HG02571 (cell line): Measurements from ENCODE around the gene TLX1.

ENCODE experiments used
- ATAC-seq: cut with Tn5 transposase; IDR thresholded peaks from one replicate; pipeline ENCODE4 v1.9.1; 2021; ENCODE audit warnings: mild to moderate bottlenecking, moderate library complexity; ENCODE audit not compliant: unreplicated experiment

Gene TLX1

DNA sequence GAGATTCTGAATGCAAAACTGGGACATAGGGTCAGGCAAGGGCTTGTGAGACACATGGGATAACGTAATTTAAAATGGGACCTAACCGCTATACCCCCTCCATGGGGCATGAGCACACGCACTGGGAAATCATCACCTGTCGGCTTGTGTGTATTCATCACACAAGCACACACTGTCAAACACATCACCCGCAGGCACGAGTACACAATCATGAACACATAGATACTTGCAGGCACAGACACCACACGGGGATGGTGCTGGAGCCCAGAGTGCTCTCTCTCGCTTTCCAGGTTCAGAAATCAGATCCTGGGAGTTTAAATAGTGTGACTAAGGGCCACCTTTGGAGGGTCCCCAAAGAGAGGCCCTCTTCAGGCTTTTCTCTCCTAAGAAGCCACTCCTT, 19.6 kb upstream of the TLX1 start:
- ATAC-seq: no peak

DNA sequence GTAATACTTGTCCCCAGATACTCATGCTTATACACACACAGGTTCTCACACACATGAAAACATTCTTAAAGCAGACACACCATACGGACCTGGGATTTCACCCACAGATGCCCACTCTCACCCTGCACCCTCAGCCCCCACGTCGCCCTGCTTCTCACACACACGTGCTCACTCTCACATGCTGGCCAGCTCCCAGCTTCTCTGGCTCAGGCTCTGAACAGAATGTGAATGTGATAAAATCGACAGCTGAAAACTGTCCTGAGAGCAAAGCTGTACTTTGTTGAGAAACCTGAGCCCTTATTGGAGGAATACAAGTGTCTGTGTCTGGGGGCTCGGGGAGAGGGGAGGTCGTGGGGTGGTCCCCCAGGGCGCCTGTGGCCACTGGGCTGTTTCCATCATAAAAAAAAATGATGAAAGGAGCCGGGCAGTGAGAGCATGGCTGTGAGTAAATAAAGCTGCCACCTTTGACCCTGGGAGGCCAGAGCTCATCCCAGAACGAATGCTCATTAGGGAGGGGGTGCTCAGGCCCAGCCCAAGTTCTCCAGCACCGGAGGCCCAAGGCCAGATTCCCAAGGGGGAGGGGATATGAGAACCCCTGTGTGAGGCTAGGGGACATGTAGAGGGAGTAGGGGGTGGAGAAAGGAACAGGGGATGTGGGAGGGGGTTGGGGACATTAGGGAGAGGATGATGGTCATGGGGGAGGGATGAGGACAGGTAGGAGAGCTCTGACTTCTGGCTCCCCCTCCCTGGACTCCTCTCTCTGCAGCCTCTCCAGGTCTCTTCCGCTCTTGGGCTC, 18.1 kb upstream of the TLX1 start:
- no peak for ATAC-seq

DNA sequence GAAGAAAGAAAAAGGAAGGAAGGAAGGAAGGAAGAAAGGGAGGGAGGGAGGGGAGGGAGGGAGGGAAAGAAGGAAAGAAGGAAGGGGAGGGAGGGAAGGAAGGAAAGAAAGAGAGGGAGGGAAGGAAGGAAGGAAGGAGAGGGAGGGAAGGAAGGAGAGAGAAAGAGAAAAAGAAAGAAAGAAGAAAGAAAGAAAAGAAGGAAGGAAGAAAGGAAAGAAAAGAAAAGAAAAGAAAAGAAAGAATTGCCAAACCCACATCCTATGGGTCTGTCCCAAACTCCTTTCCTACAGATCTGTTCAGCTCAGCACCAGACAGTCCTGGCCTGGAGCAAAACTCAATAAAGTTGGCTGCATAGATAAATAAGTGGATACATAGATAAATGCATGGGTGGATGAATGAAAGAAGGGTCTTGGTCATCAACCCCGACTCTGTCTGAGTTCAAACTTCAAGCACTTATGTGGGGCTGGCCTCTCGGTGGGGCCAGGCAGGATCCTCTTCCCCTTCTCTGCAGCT, 17.2 kb upstream of the TLX1 start:
- no peak for ATAC-seq

DNA sequence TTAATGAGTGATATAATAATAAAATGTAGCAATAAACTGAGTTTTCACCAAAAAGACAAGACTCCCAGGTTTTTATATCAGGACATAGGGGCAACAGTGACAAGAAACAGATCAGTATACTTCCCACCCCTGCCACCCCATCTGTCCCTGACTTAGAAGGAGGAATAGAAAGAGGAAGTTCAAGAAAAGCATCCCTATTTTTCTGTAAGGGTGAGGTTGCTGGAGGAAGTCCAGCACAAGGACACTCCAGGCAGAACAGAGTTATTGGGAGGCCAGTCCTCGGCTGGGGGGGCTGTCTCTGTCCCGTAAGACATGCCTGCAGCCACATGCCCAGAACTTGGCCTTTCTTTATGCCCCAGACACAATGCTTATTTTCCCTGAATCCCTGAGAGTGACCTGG, 16.5 kb upstream of the TLX1 start:
- no peak for ATAC-seq

DNA sequence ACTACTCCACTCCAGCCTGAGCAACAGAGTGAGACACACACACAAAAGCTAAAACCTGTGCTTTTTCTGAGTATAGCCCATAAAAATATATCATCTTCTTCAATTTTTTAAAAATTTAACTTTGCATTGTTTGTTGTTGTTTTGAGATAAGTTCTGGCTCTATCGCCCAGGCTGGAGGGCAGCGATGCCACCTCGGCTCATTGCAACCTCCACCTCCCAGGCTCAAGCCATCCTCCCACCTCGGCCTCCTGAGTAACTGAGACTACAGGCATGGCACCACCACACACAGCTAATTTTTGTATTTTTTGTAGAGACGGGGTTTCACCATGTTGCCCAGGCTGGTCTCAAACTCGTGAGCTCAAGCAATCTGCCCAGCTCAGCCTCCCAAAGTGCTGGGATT, 14.3 kb upstream of the TLX1 start:
- ATAC-seq: no peak

DNA sequence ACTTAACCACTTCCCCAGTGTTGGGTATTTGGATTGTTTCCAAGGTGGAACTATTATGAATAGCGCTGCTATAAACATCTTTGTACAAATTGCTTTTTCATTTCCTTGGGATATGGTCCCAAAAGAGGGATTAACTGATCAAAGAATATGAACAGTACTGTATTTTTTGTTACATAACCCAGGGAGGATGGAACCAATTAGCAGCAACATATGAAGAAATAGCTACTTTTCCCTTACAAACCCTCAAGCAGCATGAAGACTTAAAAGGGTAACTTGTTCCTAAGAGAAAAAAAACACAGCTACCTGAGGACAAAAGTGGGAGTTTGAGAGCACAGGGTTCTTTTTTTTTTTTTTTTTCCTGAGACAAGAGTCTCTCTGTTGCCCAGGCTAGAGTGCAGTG, 13.1 kb upstream of the TLX1 start:
- ATAC-seq: no peak

DNA sequence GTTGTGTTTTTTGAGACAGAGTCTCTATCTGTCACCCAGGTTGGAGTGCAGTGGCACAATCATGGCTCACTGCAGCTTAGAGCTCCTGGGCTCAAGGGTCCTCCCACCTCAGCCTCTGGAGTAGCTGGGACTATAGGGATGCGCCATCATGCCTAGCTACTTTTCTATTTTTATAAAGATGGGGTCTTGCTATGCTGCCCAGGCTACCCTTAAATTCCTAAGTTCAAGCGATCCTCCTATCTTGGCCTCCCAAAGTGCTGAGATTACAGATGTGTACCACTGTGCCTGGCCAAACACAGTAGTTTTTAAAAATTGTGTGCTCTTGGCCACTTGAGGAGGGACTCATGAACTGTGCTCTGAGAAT, 10.6 kb upstream of the TLX1 start:
- no peak for ATAC-seq

DNA sequence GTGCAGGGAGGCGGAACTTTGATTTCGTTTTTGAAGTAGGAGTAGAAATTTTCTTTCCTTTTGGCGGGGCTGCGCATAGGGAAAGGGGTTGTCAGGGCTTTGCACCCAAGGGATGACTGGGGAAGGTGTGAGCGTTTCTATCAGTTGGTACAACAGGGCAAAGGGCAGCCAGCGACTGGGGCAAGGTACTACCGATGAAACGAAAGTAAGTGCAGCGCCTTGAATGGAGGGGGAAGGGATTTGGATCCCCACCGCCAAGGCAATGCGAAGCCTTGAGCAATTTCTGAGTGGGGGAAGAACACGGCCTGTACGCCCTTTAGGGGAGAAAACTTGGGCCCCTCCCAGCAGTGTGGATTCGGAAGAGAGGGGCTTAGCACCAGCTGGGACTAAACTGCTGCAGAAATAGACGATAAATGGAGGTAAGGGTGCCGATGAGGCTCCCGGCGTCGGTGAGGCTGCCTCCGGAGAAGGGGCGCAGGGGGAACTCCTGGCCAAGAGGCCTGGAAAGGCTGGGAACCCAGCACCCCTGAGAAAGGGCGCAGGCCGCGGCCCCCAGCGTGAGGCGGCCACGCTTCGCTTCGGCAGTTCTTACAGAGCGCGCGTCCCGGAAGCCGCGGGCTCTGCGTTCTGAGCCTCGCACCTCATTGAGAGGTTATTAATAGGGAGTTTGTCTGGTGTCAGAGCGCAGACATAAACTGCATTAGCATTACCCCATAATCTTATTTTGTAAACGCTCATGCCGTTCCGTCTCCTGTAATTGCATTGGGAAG, 10.0 kb upstream of the TLX1 start:
- no peak for ATAC-seq

DNA sequence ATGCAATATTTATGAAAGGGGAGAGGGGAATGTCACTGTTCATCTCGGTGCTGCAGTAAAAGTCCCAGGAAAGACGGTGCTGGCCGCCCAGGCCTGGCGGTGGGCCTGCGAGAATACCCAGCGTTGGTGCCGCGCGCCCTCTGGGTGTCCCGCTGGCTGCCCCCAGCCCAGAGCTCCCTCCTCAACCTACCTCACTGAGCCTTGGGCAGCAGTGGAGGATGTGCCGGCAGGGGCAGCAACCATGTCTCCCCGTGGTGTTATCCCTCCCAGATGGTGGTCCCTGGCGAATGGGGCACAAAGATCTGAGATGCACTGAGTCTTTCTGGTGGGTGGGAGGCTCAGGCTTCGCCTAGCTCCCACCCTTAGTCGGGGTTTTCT, 9.5 kb upstream of the TLX1 start:
- ATAC-seq: no peak

DNA sequence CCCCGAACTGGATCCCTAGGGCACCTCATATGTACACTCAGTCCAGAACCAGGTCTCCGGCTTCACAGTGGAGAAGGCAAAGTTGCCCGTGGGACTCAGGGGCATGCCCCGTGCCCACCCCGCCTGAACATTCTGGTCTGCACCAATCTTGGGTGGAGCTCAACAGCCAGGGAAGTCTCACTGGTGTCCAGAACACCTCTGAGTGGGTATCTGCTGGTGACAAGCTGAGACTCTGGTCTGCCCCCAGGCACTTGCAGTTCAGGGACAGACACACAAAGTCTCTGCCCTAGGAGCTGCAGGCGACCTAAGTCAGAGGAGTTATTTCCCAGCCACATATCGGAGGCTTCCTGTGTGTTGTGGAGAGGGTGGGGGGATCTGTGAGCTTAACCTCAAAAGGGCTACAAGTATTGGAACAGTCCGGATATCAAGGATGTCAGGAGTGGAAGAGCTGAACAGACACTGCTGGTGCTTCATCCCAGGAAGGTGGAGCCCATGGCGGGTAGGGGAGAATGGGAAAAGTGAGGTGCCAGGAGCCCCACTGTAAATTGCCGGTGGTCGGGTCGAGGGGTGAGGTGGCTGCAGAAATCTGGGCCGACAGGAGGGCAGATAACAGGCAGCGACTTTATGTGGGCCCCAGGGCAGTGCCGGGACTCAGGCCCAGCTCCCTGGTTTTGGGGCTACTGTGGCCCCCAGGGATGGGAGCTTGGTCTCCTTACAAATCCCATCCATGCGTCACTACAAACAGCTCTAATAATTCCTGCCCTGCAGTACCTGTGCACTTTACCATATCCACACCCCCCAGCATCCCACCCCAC, 8.6 kb upstream of the TLX1 start:
- no peak for ATAC-seq

DNA sequence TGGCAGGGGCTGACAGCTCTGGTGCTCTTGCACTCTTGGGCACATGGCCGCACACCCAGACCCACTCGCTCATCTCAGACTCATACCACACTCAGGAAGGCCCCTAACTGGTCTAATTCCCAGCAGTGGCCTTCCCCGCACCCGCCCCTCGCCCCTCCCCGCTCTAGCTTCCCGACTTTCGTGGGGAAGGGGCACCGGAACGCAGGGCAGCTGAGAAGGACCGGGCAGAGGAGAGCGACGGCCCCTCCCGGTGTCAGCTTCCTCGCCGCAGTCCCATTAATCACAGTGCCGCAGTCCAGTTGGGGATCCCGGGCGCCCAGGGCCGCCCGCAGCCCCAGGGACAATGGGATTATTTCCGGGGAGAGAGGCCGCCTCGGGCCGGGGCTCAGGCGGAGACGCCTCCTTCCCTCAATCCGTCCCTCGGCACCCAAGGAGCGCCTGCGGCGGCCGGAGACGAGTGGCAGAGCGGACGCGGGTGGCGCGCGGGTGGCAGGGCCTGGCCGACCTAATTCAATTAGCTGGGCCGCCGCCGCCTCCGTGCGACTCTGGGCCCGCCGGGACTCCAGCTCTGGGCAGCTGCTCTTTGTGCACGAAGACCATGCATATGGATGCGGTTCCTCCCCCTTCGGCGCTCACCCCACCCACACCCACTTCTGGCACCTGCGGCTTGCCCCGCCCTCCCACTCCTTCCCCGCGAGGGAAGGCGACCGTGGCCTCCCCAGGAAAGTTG, 7.8 kb upstream of the TLX1 start:
- no peak for ATAC-seq

DNA sequence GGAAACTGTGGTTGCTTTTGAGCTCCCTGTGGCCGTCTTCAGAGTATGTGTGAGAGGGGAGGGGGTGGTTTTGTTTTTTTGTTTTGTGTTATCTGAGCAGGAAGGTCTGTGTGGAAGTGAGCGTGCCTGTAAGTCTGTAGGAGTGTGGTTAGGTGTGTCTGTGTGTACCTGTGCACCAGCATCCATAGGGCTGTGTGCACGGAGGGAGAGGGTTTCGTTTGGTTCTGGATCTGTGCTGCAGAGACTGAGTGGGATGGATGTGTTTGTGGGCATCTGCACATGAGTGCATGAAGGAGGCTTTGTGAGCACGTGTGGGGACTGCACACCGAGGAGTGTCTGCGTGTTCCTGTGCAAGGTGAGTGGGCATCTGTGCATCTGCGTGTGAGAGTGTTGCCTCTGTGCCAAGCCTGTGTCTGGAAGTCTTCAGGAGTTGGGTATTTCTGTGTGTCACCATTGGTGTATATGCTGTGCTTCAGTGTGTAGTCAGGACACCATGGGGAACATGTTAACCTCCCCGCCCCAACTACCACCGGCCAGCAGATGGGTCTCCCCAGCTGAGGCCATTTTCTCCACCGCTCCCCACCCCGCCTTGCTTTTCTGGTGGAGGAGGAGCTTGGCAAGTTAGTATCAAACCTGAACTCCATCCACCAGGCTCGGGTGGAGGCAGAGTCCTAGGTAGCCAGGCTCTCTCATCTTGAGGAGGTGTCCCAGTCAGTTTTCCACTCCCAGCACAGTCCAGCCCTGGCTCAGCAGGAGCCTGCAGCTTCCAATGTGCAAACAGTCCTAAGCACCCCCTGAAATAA, 7.1 kb upstream of the TLX1 start:
- no peak for ATAC-seq

DNA sequence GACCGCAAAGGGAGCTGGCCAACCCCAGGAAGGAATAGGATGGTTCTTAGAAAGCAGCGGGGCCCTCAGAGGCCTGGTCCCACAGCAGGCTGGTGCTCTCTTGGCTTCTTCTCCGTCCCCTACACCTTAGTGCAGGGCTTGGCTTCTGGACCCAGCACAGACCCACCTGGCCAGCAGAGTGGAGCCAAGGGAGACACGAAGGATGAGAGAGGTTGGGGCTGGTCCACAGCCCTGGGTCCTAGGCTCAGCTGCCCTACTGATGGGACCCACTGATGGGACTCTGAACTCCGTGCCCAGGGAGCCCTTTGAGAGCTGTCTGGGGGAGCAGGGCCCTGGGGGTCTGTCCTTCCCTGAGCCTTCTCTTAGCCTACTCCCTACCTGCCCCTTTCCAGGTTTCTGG, 6.2 kb upstream of the TLX1 start:
- ATAC-seq: no peak

DNA sequence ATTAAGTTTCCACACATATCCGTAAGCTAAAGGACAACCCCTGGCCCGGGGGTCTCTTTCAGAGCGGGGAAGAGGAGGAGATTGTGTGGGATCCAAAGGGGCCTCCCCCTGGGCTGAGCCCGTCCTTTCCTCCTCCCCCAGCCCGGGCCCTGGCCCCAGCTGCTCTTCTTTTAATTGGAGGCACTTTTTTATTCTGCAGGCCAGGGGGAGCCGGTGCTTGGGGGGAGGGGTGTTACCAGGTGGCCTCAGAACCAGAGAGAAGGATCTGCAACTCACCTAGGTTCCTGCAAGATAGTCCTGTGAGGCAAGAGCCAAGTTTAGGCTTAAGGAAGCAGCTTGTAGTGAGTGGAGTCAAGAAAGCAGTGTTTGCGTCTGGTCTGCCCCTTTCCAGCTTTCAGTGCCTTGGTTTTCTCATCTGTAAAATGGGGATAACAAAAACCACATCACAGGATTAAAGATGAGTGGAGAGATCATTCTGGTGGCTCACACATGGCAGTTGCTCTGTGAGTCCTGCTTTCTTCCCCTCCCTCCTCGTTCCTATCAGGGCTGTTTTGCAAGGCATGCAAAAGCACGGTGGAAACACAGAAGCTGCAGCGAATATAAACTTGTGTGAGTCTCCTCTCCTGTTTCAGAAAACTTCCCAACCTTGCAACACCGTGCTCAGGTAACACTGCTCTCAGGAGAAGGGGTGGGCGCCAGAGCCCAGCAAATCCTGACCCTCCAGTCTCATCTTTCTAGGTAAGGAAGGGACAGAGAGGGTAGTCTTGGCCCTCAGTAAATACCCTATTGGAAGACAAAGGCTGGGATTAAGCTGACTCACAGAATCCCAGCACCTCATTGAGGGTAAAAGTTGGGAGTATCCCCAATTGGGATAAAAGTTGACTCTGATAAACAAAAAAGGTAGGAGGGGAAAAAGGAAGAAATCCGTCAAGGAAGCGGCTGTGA, 4.1 kb upstream of the TLX1 start:
- ATAC-seq: no peak

DNA sequence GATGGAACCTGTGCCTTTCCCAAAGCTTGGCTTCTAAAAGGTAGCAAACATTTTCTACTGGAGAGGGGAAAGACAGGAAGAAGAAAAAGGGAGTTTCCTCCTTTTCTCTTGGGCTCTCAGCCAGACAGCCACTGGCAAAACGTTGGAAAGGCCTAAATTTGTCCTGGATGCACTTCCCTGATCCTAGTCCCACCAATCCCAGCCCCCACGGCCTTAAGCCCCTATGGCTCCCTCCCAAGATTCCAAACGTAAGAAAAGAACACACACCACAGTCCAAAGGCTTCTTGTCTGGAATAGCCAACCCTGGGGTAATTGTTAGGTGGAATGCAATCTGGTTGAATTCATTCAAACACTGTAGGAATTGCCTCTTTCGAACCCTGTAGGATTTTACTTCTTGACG, 959 bp upstream of the TLX1 start:
- no peak for ATAC-seq

DNA sequence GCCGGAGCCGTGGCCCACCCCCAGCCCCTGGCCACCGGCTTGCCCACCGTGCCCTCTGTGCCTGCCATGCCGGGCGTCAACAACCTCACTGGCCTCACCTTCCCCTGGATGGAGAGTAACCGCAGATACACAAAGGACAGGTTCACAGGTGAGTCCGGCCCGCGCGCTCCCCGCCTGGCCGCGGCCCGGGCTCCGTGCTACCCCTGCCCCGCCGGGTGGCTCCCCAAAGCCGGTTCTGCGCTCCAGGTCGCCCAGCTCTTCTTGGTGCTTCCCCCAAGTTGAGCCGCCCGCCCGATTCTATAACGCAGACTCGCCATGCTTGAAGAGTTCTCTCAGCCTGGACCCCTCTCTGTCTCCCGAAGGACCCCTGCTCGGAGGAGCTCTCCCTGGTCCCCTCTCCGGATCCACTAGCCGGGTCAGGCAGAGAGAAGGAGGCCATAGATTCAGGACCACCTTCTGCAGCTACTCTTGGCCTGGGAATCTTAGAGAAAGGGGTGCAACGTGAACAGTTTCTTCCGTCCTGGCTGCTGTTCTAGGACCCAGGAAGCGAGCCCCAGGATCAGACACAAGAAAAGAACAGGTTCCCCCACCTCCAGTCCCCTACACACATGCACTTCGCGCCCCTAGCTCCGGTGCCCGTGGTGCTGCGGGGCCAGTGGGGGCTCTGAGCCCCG, 999 bp downstream of the TLX1 start:
- ATAC-seq: no peak

DNA sequence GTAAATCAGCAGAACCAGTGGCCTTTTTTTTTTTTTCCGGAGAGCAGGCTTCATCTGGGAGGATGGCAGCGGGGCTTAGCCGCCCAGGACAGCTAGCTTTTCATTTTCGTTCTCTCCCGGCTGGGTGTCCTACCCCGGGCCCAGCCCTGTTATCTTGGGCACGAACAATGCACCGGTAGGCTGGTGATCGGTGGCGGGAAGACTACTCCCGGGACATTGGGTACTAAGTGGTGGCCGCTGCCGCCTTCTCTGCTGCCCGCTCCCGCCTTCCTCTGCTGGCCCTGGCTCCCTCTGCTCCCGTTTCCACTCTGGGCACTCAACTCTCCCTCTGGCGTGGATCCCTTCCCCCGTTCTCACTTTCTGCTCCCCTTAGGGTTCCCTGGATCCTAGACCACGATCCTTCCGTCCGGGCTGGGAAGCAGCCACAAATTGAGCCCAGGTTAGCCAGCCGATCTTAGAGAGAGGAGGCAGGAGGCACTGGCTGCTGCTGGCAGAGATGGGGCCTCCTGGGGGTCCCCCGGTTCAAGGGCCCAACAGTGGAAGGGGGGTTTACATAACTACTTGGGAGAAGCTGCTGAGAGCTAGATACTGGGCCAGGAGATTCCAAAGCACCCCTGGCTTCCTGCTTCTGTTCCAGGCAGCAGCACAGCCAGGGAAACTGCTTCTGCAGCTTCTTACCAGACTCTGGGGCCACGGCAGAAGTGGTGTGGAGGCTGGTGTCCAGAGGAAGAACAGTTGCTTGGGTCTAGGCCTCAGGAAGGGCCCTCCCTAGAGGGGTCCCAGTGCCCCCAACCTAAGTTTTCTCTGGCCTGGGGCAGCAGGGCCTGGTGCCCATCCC, 1.8 kb downstream of the TLX1 start:
- ATAC-seq: no peak
